GM19438 (cell line): ENCODE results near the gene DIAPH1.

Experiments used
- ATAC-seq: cut with Tn5 transposase; IDR thresholded peaks from one replicate; pipeline ENCODE4 v1.9.1; 2021; ENCODE audit warnings: low read depth; ENCODE audit not compliant: unreplicated experiment

DIAPH1 gene

DNA sequence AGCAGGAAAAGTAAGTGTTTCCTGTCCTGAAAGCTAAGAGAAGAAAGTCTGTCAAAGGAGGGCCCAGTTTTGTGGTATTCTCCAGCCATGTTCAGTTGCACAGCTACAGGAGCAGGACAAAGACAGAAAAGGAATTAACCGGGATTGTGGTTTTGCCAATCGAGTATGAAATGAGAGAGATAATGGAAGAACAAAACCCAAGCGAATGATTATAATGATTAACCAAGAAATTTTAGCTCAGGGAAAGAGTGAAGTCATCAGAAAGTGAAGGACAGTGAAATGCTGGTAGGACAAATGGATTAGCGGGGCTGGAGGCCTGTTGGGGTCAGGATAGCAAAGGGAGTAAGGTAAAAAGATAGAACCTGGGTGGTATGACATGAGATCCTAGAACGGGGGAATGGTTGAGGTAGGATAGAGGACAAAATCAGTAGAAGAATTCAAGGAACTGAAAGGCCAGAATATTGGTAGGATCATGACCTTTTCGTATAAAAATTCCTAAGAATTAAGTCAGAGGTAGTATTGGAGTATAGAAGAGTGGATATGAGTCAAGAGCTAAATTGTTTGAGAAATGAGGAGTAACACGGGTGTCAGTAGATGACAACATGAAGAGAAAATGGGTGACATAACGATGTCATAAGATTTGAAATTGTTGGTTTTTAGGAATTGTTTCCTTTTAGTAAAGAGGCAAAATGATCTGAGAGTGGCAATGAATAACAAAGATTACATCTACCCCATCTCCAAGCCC is 52.8 kb downstream of the DIAPH1 start:
- no peak for ATAC-seq

DNA sequence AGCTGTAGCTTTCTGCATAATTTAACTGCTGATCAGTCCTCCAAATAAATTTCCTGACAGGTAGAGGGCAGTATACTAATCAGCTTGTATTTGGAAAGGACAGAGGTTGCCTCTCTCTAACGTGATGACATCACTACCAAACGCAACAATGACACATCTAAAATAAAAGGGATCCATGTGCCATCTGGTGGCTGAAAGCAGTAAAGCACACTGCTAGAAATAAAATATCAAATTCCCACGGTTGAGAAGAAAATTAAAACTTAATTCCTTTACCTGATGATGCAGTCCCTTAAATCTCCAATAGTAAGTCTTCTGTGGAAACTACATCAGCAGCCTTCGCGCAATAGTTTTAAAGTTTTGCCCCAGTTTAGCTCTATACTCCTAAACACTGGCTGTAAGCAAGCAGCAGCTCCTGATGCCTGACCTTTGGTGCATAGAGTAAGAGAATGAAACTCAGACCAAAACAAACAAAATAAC is 54.5 kb downstream of the DIAPH1 start:
- ATAC-seq, result peak; percentile 95

DNA sequence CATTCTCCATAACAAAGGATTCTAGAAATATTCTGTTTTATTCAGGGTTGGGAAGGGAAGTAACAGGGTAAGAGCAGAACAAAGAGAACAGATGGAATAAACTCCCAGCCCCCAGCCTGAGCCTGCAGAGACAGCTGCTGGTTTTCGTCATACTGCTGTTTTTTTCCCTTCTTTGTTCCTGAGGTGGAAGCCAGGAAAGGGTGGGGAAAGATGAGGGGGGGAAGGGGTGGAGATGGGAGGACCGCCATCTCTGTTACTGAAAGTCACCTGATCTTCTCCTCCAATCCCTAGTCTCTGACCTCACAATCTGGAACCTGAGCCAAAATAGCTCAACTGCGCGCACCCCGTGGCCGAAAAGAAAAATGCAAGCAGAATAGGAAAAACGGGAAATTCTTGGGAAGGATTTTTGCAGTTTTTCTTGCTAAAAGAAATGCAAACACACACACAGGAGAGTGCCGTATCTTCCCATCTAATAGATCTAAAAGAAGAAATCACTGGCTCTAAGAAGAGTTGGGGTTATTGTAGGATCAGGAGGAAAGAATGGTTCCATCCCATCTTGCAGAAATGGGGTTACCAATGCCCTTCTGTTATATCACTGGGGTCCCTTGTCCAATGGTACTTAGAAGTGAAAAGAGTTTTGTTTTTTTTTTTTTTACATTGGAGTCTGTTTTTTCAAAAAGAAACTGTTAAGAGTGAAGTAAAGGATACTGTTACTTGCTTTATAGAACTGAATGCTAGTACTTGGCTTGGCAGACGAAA is 57.9 kb downstream of the DIAPH1 start:
- ATAC-seq, result no peak

DNA sequence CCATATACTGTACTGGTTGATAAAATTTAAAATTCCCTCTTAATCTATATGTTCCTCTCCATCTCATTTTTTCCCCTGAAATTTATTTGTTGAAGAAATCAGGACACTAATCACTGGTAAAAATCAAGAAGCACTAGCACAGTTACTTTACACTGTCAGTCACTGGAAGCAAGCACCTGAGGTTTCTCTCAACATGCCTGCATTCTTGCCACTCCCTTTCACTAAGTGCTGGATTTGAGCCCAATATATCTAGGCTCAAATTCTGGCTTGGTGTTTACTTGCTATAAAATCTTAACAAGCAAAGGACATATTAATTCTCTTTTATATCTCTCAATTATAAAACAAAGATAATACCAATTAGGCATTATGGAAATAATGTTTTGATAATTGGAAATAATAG is 58.6 kb downstream of the DIAPH1 start:
- ATAC-seq, result no peak

DNA sequence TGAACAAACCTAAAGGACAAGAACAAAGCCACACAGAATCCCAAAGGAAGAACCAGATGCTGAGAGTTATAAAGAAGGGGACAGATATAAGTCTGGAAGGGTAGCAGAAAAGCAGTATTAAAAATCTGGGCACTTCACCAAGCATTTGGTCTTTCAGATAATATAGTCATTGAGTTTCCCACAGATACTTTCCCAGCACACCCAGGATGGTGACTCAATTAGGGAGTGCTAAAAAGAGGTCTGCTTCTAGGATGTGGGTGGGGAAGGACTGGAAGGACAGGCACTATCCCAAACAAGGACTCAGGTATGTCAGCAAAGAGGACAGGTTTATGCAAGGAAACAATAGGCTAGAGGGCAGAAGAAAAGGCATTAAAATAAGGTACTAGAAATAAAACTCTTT is 59.3 kb downstream of the DIAPH1 start:
- ATAC-seq, result no peak

DNA sequence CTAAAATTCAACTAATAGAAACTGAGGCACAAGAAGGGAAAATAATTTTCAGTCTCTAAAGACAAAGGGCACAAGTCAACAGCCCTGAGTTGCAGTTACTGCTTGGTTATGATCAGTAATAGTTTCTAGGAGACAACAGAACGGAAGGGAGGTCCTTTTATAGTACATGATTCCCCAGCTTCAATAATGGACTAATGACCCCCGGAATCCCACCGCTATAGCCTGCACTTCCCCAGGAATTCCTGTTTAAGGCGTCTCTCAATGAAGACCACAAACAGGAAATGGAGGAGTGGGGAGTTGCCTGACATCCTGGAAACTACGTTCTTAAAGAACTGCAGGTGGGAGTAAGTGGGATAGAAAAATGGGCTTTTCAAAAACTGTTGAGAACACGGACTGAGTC is 60.6 kb downstream of the DIAPH1 start:
- ATAC-seq, result peak; percentile 26

DNA sequence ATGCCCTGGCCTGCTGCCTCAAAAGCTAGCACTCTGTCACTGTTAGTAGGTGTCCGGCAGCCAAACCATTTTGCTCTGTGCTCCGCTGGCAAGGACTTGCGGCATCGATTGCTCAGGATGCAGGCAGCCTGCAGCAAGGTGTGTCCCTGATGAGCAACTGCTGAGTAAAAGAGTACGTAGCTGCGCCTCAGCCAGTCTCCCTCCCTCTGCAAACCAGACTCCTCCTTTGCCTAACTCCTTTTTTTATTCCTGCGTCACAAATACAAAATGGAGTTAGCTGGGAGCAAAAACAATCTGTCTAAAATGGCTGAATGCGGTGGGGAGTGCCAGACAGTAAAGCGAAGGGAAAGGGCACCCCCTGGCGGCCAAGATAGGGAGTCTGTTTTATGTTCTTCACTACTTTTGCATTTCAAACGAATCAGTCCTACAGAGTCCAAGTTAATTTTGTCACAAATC is 61.1 kb downstream of the DIAPH1 start:
- peak; percentile 89 for ATAC-seq

DNA sequence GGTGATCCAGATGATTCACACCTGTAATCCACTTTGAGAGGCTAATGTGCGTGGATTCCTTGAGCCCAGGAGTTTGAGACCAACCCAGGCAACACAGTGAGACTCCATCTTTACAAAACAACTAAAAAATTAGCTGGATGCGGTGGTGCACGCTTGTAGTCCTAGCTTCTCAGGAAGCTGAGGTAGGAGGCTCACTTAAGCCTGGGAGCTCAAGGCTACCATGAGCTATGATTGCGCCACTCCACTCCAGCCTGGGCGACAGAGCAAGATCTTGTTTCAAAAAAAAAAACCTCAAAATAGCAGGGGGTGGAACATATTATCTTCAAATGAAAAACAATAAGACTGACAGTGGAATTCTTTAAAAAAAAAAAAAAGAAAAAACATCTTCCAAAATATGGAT is 70.9 kb downstream of the DIAPH1 start:
- no peak for ATAC-seq

DNA sequence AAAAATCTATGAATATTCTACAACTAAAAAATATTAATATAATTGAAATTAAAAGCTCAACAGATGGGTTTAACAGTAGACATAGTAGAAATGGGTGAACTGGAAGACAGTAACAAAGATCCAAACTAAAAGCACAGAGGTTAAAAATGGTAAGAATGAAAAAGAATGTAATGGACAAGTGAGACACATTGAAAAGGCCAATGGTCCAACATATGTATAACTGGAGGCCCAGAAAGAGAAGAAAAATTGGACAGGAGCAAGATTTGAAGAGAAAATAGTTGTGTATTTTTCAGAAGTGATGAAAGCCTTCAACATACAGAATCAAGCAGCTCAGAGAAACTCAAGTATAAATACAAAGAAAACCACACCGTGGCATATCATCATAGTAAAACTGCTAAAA is 71.3 kb downstream of the DIAPH1 start:
- no peak for ATAC-seq

DNA sequence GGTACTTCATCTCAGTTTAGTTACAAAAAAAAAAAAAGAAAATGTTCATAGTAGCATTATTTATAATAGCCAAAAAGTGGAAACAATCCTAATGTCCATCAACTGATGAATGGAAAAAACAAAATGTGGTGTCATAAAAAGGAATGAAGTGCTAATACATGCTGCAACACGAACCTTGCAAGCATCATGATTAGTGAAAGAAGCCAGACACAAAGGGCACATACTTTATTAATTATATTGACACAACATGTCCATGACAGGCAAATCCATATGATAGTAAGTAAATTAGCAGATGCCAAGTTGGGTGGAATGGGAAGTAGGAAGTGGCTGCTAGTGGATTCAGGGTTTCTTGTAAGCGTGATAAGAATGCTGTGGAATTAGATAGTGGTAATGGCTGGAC is 75.7 kb downstream of the DIAPH1 start:
- ATAC-seq, result no peak

DNA sequence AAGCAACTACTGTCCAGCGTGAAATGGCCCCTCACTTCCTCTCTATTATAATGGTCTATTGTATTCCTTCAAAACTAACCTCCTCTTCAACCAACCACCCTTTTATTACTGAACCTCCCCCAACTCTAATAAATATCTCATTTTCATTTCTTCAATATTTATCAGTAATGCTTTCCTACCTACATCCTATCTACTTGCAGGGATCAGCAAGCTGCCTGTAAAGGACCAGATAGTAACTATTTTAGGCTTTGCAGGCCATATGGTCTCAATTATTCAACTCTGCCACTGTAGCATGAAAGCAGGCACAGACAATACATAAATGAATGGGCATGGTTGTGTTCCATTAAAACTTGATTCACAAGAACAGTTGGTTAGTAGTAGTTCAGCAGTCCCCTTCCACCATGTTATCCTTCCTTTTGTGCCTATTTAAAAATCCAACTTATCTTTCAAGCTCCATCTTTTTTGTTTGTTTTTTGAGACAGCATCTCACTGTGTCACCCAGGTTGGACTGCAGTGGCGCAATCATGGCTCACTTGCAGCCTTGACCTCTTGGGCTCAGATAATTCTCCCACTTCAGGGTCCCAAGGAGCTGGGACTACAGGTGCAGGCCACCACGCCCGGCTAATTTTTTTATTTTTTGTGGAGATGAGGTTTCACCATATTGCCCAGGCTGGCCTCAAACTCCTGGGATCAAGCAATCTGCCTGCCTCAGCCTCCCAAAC is 84.1 kb downstream of the DIAPH1 start:
- no peak for ATAC-seq

DNA sequence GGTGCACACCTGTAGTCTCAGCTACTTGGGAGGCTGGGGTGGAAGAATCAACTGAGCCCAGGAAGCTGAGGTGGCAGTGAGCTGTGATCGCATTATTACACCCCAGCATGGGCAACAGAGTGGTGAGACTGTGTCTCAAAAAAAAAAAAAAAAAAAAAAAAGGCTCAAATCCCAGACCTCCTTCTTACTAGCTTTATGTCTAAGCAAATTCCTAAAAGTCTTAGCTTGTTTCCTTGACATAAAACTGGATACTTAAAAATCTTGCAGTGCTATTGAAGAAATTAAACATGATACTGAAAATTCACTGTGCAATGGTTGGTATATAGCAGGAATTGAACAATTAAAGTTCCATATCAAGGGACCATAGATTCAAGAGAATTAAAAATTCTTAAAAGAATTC is 84.9 kb downstream of the DIAPH1 start:
- no peak for ATAC-seq

DNA sequence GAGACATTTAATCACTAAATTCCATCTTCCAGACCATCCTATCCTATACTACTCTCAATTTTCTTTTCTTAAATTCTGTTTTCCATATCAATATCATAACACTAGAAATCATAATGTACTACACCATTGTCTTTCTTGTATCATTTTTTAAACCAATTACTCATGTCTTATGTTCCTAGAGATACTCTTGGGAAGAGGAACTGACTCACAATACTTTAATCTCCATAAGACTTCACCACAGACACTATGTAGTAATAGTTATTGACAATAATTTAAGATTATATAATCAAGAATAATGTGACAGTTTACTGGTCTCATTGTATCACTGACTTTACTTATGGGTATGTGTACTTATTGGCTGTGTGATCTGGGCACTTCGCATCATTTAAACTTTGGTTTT is 86.1 kb downstream of the DIAPH1 start:
- no peak for ATAC-seq

DNA sequence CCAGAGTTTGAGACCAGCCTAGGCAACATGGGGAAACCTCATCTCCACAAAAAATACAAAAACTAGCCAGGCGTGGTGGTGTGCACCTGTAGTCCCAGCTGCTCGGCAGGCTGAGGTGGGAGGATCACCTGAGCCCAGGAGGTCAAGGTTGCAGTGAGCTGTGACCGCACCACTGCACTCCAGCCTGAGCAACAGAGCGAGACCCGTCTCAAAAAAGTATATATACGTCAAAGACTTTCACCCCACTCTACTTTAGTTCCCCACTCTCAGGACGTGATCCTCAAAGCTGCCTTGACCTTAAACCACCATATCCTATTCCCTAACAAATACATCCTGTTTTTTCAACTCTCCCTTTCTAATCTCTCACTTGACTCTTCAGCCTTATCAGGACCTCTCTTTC is 88.9 kb downstream of the DIAPH1 start:
- ATAC-seq, result peak; percentile 50

DNA sequence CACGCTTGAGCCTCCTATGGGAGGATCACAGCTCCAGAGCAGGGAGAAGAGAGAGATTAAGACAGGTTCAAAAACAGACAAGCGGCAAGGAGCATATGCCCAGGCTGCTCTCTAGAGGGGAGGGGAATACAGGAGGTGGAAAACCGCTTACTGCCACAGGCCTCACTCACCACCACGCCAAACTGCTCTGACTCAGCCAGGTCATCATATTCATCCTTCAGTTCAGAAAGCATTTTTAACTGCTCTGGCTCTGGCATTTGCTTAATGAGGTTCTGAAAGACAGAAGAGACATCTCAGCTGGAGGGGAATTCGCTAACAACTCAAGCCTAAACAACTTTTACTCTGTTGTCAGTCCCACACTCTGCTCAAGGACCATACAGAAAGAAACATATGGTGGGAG is 89.8 kb downstream of the DIAPH1 start:
- no peak for ATAC-seq

DNA sequence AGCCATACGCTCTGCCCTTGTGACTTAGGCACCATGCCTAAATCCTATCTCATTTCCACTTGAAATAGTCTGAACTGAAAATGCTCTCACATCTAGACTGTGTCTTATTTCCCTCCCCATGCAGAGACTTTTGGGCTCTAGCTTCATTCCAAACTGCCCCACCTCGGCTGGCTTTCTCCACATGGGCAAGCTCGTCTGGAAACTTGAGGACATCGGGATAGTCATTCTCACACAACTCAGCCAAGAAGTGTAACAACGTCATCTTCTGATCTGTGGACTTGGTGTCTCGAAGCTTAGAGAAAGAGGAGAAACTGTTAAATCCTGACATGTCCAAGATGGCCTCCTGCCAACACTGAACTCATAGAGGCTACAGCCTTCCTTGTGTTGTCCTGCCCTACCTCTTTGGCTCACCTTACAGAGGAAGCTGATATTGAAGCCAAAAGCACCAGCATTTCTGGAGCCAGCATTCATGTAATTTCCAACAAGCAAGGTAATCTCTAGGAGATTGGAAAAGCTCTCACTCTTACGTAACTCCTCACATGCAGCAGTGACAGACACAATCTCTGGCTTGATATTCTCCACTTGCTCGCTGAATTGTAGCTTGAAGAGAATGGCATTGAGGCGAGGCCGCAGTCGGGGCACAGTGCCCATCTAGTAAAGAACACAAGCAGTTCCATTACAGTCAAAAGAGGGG is 90.4 kb downstream of the DIAPH1 start:
- ATAC-seq, result no peak

DNA sequence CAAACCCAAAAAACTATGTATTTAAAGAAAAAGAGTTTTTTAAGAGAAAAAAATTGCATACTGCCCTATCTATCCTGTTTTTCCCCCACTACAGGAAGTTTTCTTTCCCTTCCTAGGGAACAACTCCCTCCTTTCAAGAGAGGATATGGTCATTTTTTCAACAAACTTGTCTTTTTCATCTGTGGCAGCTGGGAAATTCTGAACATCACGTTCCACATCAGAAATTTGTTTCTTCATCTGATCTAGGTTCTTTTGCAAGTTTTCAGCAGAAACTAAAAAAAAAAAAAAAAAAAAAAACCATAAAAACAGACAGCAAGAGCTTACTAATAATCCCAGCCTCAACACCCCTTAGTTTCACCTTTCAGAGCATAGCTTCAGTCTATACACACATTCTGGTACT is 91.4 kb downstream of the DIAPH1 start:
- no peak for ATAC-seq

DNA sequence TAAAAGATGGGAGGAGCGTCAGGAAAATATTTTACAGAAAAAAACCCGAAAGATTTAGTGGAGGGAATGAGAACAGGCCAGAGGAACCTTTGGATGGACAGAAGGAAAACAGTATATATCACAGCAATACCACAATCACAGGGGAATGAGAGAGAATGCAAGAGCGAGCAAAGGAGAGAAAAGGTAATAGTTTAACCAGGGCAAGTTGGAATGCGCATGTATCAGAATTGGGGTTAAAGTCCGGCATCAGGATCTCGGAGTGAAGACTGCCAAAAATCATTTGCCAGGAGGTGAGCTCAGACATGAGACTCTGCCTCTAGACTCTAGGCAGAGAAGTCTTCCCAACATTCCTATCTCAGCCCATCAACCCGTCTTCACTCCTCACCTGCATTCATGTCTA is 93.1 kb downstream of the DIAPH1 start:
- ATAC-seq, result no peak

DNA sequence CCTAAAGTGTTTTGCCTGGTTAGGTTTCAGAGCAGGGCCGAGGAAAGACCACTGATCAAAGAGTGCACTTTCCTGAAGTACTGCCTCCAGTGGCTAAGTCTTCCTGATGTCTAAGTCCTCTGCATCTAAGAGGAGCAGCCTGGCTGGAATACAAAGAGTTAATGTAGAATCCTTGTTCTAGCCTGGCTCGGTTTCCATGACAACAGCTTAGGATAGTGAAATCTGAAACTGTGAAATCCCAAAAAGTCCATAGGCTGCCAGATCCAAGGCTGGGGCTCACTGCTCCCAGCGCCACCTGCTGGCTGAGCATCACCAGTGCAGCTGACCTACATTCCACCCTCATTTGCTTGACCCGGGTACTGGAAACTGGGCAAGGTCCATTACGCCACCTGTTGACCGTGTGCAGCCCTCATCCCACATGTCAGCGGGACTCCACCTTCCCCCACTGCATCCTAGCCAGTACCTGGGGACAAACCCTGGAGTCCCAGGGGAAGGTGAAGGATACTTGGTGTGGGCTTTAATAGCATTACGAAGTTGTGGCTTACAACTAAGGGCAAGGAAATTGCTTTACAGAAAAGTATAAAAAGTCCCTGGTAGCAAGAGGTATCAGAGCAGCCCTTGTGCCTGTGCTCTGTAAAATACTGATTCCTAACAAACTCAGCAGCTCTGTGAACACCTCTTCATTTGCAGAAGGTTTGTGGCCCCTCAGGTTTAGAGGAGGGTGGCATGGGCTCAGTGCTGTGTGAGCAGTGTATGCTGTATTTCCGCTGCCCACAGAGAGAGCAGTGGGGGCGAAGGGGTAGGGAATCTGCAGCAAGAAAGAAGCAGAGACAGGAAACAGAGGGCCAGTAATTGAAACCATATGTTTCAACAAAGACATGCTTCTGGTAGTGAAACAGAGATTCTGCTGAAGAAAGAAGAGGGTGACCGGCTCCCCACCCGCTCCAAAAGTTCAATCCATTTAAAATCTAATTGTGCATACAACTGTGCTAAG is 93.9 kb downstream of the DIAPH1 start:
- peak; percentile 78 for ATAC-seq

DNA sequence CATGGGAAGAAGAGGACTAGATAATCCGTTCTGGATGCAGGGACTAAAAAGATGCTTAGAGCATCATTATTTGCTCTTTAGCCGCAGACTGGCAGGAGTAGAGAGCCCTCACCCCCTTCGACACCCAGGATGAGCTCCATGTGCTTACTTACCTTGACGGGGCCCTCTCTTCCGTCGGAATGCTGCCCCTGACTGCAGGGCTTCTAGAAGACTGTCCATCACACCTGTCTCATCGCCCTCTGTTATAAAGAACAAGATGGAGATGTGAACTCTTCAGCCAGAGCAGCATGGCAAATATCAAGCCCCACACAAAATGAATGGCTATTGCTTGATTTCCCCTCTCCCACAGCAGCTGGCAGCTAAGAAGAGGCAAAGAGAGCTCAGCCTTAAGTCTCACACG is 94.8 kb downstream of the DIAPH1 start:
- ATAC-seq, result no peak
